Anterior cingulate cortex (tissue), 58 donors: ENCODE measurements around the gene POMZP3.
A peak's percentile ranks its signal among the peaks of the same experiment; 100 is the strongest.
"Not testable (repeated sequence)": the region's sequence is repeated elsewhere in the genome, so short reads cannot be mapped to it uniquely, and the experiment has no call there.

Source experiments
- DNase-seq, 58 donors: peaks; one replicate each; lab custom pipeline; 2025; lab: John Stamatoyannopoulos, UW

POMZP3 gene

GRCh38 chr7:76591033-76591432, 36.0 kb downstream of the POMZP3 start:
- not testable (repeated sequence) for DNase-seq

GRCh38 chr7:76588586-76588985, 38.5 kb downstream of the POMZP3 start:
- DNase-seq, result not testable (repeated sequence)

DNA sequence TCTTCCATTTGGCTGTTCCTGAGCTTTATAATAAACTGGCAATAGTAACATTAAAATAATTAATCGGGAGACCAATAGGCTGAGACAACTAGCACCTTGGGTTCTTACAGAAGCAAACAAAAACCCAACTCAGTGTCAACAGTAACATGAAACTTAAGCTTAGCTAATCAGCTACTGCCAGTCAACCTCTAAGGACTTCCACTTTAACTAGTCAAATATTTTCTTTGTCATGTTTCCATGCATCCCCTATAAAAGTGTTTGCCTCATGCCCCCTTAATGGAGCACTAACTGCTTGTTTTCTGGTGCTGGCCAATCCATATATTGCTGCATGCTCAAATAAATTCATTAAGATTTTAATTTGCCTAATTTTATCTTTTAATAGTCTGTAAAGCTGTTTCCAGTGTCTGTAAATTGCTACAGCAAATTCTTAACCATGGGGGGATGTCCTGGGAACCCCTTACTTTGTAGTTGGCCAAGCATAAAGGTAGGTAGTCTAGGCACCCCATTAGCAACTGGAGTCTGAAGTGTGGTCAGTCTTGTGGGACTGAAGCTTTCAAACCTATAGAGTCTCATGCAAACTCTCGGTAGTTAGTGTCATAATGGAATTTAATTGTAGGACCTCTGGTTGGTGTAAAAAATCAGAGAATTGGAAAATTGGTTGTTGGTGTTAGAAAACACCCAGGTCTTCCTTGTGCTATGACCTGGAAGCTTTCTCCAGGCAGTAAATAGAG, 40.3 kb downstream of the POMZP3 start:
- not testable (repeated sequence) for DNase-seq

- not testable (repeated sequence) for DNase-seq
Observed at GRCh38 chr7:76583636-76584281, 43.3 kb downstream of the POMZP3 start.

- peak in 39 of 58 donors; percentile 5 to 83 (median 40) for DNase-seq
Observed at GRCh38 chr7:76582848-76583631, 44.0 kb downstream of the POMZP3 start.

DNA sequence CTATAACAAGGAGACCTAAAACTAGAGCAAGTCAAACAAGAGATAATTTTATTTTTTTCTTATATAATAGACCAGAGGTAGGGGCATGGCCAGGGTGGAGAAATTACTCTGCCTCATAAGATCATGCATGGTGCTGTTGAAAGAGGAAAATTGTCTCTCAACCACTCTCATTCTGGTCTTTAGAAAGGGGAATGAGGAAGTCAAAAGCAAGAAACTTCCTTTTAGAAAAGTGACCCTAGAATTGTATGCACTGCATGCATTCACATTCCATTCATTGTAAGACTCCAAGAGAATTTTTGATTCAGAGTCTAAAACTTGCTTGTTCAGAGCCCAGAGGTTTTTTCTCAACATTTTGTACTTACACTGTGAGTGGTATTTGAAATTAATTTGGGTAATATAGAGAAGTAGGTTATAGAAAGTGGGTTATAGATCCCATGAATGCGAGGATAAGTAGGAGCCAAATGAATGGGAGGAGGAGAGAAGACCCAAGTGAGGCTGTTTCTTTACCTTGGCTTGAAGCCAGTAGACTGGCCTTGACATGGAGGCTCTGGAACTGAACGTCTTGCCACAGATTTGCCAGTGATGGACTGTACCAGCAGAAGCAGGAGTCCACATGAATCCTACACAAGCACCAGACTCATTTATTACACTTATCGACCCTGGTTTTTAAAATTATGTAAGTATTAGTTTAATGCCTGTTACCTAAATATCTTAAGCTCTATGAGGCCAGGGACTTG, 51.0 kb downstream of the POMZP3 start:
- not testable (repeated sequence) for DNase-seq

DNA sequence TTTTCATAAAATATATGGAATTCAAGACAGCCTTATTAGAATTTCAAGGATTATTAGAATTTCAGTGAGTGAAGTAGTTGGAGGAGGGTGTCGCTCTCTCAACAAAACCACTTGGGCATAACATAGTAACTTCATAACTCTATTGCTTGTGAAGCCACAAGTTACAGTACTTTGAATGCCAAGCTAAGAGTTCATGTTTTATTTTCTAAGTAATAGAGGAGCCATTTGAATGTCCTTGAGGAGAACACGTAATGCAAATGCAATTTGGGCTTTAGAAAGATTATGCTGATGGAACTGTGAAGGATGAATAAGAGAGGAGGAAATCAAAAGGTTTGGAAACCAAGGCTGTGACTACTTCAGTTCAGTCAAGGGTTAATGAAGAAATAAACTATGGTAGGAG, 51.6 kb downstream of the POMZP3 start:
- not testable (repeated sequence) for DNase-seq

DNA sequence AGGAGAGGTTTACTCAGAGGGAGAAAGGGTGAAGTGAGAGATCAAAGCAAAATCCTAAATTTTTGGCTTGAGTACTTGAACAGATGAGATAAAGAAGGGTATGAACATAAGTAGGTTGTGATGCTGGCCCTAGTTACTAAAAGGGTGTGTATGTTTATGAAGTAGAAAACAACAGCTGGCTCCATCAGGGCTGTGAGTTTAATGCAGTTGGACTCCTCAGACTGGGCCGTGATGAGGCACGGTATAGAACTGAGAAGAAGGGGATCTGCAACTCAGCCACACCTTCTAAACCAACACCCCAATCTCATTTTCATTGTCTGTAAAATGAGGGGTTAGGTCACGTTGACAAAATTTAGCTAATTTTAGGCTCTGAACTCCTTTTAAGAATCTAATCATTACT, 54.8 kb downstream of the POMZP3 start:
- not testable (repeated sequence) for DNase-seq

DNA sequence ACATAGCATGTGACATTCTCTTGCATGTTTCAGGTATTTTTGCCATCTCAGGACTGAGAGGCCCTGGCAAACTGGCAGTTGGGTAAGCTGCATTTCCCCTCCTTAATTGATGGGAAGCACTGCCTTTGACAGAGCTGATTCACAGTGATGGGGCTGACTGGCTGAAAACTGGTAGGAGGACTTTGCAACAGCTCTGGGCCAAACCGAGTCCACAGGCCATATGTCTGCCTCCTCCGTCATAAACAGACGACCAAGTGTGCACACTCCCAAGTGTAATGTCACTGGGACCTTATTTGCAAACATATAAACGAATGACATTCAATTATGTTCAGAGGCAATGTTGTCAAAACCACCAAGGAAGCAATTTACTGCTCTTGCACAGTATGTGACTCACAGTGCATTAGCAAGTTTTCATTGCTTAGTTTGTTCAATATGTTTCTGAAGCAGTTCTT, 56.7 kb downstream of the POMZP3 start:
- DNase-seq, result peak in 19 of 58 donors; percentile 1 to 46 (median 9)

- DNase-seq, result not testable (repeated sequence)
Observed at GRCh38 chr7:76568742-76569141, 58.3 kb downstream of the POMZP3 start.

- DNase-seq, result not testable (repeated sequence)
Observed at GRCh38 chr7:76567753-76568152, 59.3 kb downstream of the POMZP3 start.

DNA sequence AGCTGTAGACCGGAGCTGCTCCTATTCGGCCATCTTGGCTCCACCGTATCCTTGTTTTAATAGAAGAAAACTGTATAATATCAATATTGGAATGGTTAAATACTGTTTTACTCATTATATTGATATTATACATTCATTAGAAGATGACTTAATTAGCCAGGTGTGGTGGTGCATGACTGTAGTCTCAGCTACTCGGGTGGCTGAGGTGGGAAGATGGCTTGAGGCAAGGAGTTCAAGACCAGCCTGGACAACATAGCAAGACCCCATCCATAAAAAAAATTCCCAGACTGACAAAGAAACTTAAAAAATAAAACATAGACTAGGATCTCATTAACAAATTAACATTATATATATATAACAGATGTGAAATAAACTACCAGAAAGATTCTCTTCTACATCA, 59.8 kb downstream of the POMZP3 start:
- DNase-seq, result not testable (repeated sequence)

DNA sequence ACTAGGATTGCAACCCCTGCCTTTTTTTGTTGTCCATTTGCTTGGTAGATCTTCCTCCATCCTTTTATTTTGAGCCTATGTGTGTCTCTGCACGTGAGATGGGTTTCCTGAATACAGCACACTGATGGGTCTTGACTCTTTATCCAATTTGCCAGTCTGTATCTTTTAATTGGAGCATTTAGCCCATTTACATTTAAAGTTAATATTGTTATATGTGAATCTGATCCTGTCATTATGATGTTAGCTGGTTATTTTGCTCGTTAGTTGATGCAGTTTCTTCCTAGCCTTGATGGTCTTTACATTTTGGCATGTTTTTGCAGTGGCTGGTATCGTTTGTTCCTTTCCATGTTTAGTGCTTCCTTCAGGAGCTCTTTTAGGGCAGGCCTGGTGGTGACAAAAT, 62.1 kb downstream of the POMZP3 start:
- DNase-seq, result not testable (repeated sequence)

DNA sequence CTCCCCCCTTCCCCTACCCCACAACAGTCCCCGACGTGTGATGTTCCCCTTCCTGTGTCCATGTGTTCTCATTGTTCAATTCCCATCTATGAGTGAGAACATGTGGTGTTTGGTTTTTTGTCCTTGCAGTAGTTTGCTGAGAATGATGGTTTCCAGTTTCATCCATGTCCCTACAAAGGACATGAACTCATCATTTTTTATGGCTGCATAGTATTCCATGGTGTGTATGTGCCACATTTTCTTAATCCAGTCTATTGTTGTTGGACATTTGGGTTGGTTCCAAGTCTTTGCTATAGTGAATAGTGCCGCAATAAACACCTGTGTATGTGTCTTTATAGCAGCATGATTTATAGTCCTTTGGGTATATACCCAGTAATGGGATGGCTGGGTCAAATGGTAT, 65.7 kb downstream of the POMZP3 start:
- DNase-seq, result not testable (repeated sequence)

GRCh38 chr7:76560157-76560556, 66.9 kb downstream of the POMZP3 start:
- not testable (repeated sequence) for DNase-seq
